ENCODE data around the gene SEPHS1.
A peak's percentile ranks its signal among the peaks of the same experiment; 100 is the strongest.

Gene SEPHS1

GRCh38 chr10:13340626-13341376 lies 7.3 kb downstream of the SEPHS1 start:
- TF ChIP-seq PATZ1 (tag by site-specific recombination; IDR thresholded peaks at IDR 0.05) (no peak), HOXC10 (CRISPR knock-in tag; IDR thresholded peaks at IDR 0.05) (no peak), MYNN (tag by site-specific recombination; IDR thresholded peaks at IDR 0.05; ENCODE audit: borderline replicate concordance) (no peak), REST (tag by site-specific recombination; IDR thresholded peaks at IDR 0.05) (peak; percentile 72), PRDM10 (tag by site-specific recombination; IDR thresholded peaks at IDR 0.05) (0 out of 2 replicates have a peak, but pooled peaks have one; percentile 0), ZNF174 (tag by site-specific recombination; IDR thresholded peaks at IDR 0.05) (no peak), ZNF843 (tag by site-specific recombination; IDR thresholded peaks at IDR 0.05) (no peak), MZF1 (tag by site-specific recombination; IDR thresholded peaks at IDR 0.05; ENCODE audit: borderline replicate concordance) (no peak), BCL11A (tag by site-specific recombination; IDR thresholded peaks at IDR 0.05; ENCODE audit: low read depth) (no peak), ZNF2 (tag by site-specific recombination; IDR thresholded peaks at IDR 0.05) (no peak), ZNF214 (tag by site-specific recombination; IDR thresholded peaks at IDR 0.05; ENCODE audit: borderline replicate concordance) (no peak), ZBTB7A (tag by site-specific recombination; IDR thresholded peaks at IDR 0.05; ENCODE audit: low read depth) (no peak), ZNF837 (tag by site-specific recombination; IDR thresholded peaks at IDR 0.05) (no peak)
- peaks cover 3% of the 10 kb centered on the region for H3K4me1 ChIP-seq (ENCODE audit: control insufficient read depth, insufficient read depth, low read length)
- H3K27ac ChIP-seq (ENCODE audit: extremely low read depth, low read depth, low read length): no peak overlapping the region
- no peaks in the 10 kb centered on the region for H3K9me3 ChIP-seq (ENCODE audit: control insufficient read depth, insufficient read depth, low read depth, low read length)
- POLR2A ChIA-PET: no interaction called here
- no peak overlapping the region for H3K4me3 ChIP-seq (ENCODE audit: low read depth, low read length)
- H3K36me3 ChIP-seq (ENCODE audit: control insufficient read depth in 2 of 2, insufficient read depth in 1 of 2, low read length in 2 of 2): peaks cover 15 to 58% of the 10 kb centered on the region in 2 experiments
- CTCF ChIA-PET: interaction anchor here (1.0 to 1.6 kb wide), 2 partner anchors 39 to 99 kb away, joined by 4 read pairs; no protein-coding TSS in a partner anchor

GRCh38 chr10:13340068-13340467 lies 8.0 kb downstream of the SEPHS1 start:
- H3K9me3 ChIP-seq (ENCODE audit: control insufficient read depth, insufficient read depth, low read depth, low read length): no peaks in the 10 kb centered on the region
- ChIA-PET CTCF (interaction anchor here (1.0 kb wide), 1 partner anchor 38 kb away, joined by 4 read pairs; no protein-coding TSS in a partner anchor), POLR2A (no interaction called here)
- no peak overlapping the region for H3K27ac ChIP-seq (ENCODE audit: extremely low read depth, low read depth, low read length)
- H3K4me3 ChIP-seq (ENCODE audit: low read depth, low read length): no peak overlapping the region
- peaks cover 3% of the 10 kb centered on the region for H3K4me1 ChIP-seq (ENCODE audit: control insufficient read depth, insufficient read depth, low read length)
- H3K36me3 ChIP-seq (ENCODE audit: control insufficient read depth in 2 of 2, insufficient read depth in 1 of 2, low read length in 2 of 2): peaks cover 22 to 63% of the 10 kb centered on the region in 2 experiments
- TF ChIP-seq PBX3 (CRISPR knock-in tag; IDR thresholded peaks at IDR 0.05) (no peak), ZNF398 (tag by site-specific recombination; IDR thresholded peaks at IDR 0.05) (no peak), KLF9 (tag by site-specific recombination; IDR thresholded peaks at IDR 0.05; ENCODE audit: low read depth) (no peak), ZNF600 (tag by site-specific recombination; IDR thresholded peaks at IDR 0.05) (peak; percentile 72; the same call in 1 of the 2 replicates), PRDM1 (tag by site-specific recombination; IDR thresholded peaks at IDR 0.05) (peak; percentile 84)

All from HEK293 (cell line).